WTC11 (cell line): ENCODE data around the gene ITPKB. TPM values are rescaled to one million over a fixed set of nuclear protein-coding genes. Genes with fewer than 3 reads are reported as not detected.

Experiments
- ATAC-seq: fragments of 200-7000 bp; cut with Tn5 transposase; 2 replicates; pipeline ENCODE4 v1.10.0; 2021; ENCODE audit warnings: mild to moderate bottlenecking, moderate library complexity
- CTCF ChIA-PET: fragments of 300-600 bp; sonication (Branson Sonifier 250); formaldehyde crosslinking; loops from one replicate; lab custom pipeline; 2021; ENCODE audit warnings: antibody characterized with exemption; lab: Charles Lee
- POLR2A ChIA-PET: fragments of 350-600 bp; sonication (Branson Sonifier 250); formaldehyde crosslinking; loops from one replicate; lab custom pipeline; 2021; ENCODE audit warnings: antibody characterized with exemption; lab: Charles Lee
- DNase-seq: peaks from one replicate; pipeline ENCODE4 v3.0.0; 2021; ENCODE audit warnings: low spot score
- H3K27ac Mint-ChIP-seq: 2 replicates; pipeline ENCODE4 v1.8.0; 2021; ENCODE audit warnings: mixed read lengths
- H3K27me3 Mint-ChIP-seq: 2 replicates; pipeline ENCODE4 v1.8.0; 2021; ENCODE audit warnings: low read depth, mild to moderate bottlenecking, moderate library complexity, mixed read lengths
- H3K36me3 Mint-ChIP-seq: 2 replicates; pipeline ENCODE4 v1.8.0; 2021; ENCODE audit warnings: mixed read lengths
- H3K4me1 Mint-ChIP-seq: 2 replicates; pipeline ENCODE4 v1.8.0; 2022; ENCODE audit warnings: mixed read lengths
- H3K4me3 Mint-ChIP-seq: 2 replicates; pipeline ENCODE4 v1.8.0; 2021; ENCODE audit warnings: mild to moderate bottlenecking, moderate library complexity, mixed read lengths
- H3K9me3 Mint-ChIP-seq: 2 replicates; pipeline ENCODE4 v1.8.0; 2021; ENCODE audit warnings: mixed read lengths
- CREM ChIP-seq: sonication (generic); formaldehyde crosslinking; IDR thresholded peaks from 2 replicates; pipeline ENCODE4 v1.8.1; 2022; ENCODE audit warnings: mild to moderate bottlenecking, missing genetic modification reagents, moderate library complexity
- FOXP1 ChIP-seq: sonication (generic); formaldehyde crosslinking; IDR thresholded peaks from 2 replicates; pipeline ENCODE4 v1.8.0; 2022; ENCODE audit warnings: missing genetic modification reagents, mild to moderate bottlenecking, moderate library complexity, borderline replicate concordance
- IRF2 ChIP-seq: sonication (generic); formaldehyde crosslinking; IDR thresholded peaks from 2 replicates; pipeline ENCODE4 v1.8.0; 2022; ENCODE audit warnings: low read depth, missing genetic modification reagents, borderline replicate concordance
- MXD4 ChIP-seq: fragments of 250-450 bp; sonication (Bioruptor Pico); IDR thresholded peaks from 2 replicates; pipeline ENCODE4 v1.8.0; 2021; ENCODE audit warnings: mild to moderate bottlenecking, moderate library complexity, borderline replicate concordance
- RELA ChIP-seq: sonication (generic); formaldehyde crosslinking; IDR thresholded peaks from 2 replicates; pipeline ENCODE4 v1.8.1; 2022; ENCODE audit warnings: missing genetic modification reagents, mild to moderate bottlenecking, borderline replicate concordance
- SMAD4 ChIP-seq: sonication (generic); formaldehyde crosslinking; IDR thresholded peaks from 2 replicates; pipeline ENCODE4 v1.8.0; 2022; ENCODE audit warnings: mild to moderate bottlenecking, missing genetic modification reagents
- ZNF317 ChIP-seq: sonication (generic); formaldehyde crosslinking; IDR thresholded peaks from 2 replicates; pipeline ENCODE4 v1.8.1; 2023; ENCODE audit warnings: low read depth, mild to moderate bottlenecking, moderate library complexity, missing genetic modification reagents, borderline replicate concordance
- total RNA-seq: library from RNA; stranded (reverse); gene quantifications from 3 replicates; pipeline ENCODE4 v1.2.3, GENCODE V29; 2021
- TF ChIP-seq, protein P1 (sequence below): sonication (generic); formaldehyde crosslinking; IDR thresholded peaks from 2 replicates; pipeline ENCODE4 v1.8.1; 2023; ENCODE audit warnings: mild to moderate bottlenecking, missing genetic modification reagents
- TF ChIP-seq, protein P2 (sequence below): sonication (generic); formaldehyde crosslinking; IDR thresholded peaks from 2 replicates; pipeline ENCODE4 v1.8.1; 2023; ENCODE audit warnings: mild to moderate bottlenecking, missing genetic modification reagents, moderate library complexity
- TF ChIP-seq, protein P3 (sequence below): sonication (generic); formaldehyde crosslinking; IDR thresholded peaks from 2 replicates; pipeline ENCODE4 v1.8.0; 2023; ENCODE audit warnings: missing genetic modification reagents, mild to moderate bottlenecking, borderline replicate concordance
- TF ChIP-seq, protein P4 (sequence below): fragments of 250-450 bp; sonication (Bioruptor Pico); IDR thresholded peaks from 2 replicates; pipeline ENCODE4 v1.9.0; 2021; ENCODE audit warnings: mild to moderate bottlenecking, borderline replicate concordance
- TF ChIP-seq, protein P5 (sequence below): sonication (generic); formaldehyde crosslinking; conservative IDR thresholded peaks from 2 replicates; pipeline ENCODE4 v1.8.1; 2022; ENCODE audit warnings: mild to moderate bottlenecking, missing genetic modification reagents
- TF ChIP-seq, protein P6 (sequence below): fragments of 200-600 bp; IDR thresholded peaks from 2 replicates; pipeline ENCODE4 v1.8.0; 2022; ENCODE audit warnings: antibody characterized with exemption
- TF ChIP-seq, protein P7 (sequence below): fragments of 250-450 bp; sonication (Bioruptor Pico); IDR thresholded peaks from 2 replicates; pipeline ENCODE4 v2.1.2; 2022; ENCODE audit warnings: mild to moderate bottlenecking, moderate library complexity
- TF ChIP-seq, protein P8 (sequence below): fragments of 250-450 bp; sonication (Bioruptor Pico); conservative IDR thresholded peaks from 2 replicates; pipeline ENCODE4 v1.9.0; 2021; ENCODE audit warnings: mild to moderate bottlenecking

ITPKB gene
- total RNA-seq, 1 experiment from 2014 or later: 15.6 TPM

DNA sequence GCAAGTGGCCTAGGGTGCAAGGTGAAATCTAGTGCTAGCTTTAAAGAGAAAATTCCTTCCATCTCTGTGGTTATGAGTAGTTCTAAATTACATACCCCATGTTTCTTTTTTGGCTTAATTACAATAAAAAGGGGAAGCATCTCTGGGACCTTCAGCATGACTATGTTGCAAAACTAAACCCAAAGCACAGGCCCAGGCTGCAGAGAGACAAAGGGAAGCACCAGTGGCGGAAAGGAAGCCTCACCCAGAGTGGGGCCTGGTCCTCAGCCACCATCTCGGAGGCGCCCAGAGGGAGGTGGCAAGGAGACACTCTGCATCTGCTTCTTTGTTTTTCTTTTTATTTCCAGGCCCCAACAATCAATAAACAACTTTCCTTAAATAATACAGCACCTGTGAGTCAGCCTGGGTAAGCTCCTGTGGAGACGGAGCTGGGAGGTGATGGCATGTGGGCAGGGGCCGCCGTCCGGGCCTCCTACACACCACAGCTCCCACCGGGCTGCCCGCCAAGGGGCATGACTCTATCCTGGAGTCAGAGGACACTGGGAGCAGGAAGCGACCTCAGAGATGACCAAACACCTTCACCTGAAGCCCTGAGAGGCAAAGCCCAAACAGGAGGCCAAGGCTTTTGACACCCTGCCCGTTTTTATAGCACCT is 21.7 kb downstream of the ITPKB start:
- peaks cover 18% of the 10 kb centered on the region for H3K4me1 Mint-ChIP-seq
- H3K4me3 Mint-ChIP-seq: no peak overlapping the region
- peaks cover 8% of the 10 kb centered on the region for H3K9me3 Mint-ChIP-seq
- ChIA-PET POLR2A (no interaction called here), CTCF (interaction anchor here (0.6 kb wide), 1 partner anchor 47 kb away, joined by 3 read pairs; no protein-coding TSS in a partner anchor)
- DNase-seq (no peak), ATAC-seq (no peak)
- no peak overlapping the region for H3K27ac Mint-ChIP-seq
- H3K36me3 Mint-ChIP-seq: peaks cover 7% of the 10 kb centered on the region; the same call in 1 of the 2 replicates
- no peaks in the 10 kb centered on the region for H3K27me3 Mint-ChIP-seq
- TF ChIP-seq, protein P1, sequence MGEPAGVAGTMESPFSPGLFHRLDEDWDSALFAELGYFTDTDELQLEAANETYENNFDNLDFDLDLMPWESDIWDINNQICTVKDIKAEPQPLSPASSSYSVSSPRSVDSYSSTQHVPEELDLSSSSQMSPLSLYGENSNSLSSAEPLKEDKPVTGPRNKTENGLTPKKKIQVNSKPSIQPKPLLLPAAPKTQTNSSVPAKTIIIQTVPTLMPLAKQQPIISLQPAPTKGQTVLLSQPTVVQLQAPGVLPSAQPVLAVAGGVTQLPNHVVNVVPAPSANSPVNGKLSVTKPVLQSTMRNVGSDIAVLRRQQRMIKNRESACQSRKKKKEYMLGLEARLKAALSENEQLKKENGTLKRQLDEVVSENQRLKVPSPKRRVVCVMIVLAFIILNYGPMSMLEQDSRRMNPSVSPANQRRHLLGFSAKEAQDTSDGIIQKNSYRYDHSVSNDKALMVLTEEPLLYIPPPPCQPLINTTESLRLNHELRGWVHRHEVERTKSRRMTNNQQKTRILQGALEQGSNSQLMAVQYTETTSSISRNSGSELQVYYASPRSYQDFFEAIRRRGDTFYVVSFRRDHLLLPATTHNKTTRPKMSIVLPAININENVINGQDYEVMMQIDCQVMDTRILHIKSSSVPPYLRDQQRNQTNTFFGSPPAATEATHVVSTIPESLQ (CRISPR knock-in tag): no peak
- TF ChIP-seq, protein P2, sequence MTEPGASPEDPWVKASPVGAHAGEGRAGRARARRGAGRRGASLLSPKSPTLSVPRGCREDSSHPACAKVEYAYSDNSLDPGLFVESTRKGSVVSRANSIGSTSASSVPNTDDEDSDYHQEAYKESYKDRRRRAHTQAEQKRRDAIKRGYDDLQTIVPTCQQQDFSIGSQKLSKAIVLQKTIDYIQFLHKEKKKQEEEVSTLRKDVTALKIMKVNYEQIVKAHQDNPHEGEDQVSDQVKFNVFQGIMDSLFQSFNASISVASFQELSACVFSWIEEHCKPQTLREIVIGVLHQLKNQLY (CRISPR knock-in tag): no peak
- TF ChIP-seq CREM (CRISPR knock-in tag): no peak
- TF ChIP-seq, protein P3, sequence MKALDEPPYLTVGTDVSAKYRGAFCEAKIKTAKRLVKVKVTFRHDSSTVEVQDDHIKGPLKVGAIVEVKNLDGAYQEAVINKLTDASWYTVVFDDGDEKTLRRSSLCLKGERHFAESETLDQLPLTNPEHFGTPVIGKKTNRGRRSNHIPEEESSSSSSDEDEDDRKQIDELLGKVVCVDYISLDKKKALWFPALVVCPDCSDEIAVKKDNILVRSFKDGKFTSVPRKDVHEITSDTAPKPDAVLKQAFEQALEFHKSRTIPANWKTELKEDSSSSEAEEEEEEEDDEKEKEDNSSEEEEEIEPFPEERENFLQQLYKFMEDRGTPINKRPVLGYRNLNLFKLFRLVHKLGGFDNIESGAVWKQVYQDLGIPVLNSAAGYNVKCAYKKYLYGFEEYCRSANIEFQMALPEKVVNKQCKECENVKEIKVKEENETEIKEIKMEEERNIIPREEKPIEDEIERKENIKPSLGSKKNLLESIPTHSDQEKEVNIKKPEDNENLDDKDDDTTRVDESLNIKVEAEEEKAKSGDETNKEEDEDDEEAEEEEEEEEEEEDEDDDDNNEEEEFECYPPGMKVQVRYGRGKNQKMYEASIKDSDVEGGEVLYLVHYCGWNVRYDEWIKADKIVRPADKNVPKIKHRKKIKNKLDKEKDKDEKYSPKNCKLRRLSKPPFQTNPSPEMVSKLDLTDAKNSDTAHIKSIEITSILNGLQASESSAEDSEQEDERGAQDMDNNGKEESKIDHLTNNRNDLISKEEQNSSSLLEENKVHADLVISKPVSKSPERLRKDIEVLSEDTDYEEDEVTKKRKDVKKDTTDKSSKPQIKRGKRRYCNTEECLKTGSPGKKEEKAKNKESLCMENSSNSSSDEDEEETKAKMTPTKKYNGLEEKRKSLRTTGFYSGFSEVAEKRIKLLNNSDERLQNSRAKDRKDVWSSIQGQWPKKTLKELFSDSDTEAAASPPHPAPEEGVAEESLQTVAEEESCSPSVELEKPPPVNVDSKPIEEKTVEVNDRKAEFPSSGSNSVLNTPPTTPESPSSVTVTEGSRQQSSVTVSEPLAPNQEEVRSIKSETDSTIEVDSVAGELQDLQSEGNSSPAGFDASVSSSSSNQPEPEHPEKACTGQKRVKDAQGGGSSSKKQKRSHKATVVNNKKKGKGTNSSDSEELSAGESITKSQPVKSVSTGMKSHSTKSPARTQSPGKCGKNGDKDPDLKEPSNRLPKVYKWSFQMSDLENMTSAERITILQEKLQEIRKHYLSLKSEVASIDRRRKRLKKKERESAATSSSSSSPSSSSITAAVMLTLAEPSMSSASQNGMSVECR (CRISPR knock-in tag): no peak
- TF ChIP-seq, protein P4, sequence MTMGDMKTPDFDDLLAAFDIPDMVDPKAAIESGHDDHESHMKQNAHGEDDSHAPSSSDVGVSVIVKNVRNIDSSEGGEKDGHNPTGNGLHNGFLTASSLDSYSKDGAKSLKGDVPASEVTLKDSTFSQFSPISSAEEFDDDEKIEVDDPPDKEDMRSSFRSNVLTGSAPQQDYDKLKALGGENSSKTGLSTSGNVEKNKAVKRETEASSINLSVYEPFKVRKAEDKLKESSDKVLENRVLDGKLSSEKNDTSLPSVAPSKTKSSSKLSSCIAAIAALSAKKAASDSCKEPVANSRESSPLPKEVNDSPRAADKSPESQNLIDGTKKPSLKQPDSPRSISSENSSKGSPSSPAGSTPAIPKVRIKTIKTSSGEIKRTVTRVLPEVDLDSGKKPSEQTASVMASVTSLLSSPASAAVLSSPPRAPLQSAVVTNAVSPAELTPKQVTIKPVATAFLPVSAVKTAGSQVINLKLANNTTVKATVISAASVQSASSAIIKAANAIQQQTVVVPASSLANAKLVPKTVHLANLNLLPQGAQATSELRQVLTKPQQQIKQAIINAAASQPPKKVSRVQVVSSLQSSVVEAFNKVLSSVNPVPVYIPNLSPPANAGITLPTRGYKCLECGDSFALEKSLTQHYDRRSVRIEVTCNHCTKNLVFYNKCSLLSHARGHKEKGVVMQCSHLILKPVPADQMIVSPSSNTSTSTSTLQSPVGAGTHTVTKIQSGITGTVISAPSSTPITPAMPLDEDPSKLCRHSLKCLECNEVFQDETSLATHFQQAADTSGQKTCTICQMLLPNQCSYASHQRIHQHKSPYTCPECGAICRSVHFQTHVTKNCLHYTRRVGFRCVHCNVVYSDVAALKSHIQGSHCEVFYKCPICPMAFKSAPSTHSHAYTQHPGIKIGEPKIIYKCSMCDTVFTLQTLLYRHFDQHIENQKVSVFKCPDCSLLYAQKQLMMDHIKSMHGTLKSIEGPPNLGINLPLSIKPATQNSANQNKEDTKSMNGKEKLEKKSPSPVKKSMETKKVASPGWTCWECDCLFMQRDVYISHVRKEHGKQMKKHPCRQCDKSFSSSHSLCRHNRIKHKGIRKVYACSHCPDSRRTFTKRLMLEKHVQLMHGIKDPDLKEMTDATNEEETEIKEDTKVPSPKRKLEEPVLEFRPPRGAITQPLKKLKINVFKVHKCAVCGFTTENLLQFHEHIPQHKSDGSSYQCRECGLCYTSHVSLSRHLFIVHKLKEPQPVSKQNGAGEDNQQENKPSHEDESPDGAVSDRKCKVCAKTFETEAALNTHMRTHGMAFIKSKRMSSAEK: no peak

DNA sequence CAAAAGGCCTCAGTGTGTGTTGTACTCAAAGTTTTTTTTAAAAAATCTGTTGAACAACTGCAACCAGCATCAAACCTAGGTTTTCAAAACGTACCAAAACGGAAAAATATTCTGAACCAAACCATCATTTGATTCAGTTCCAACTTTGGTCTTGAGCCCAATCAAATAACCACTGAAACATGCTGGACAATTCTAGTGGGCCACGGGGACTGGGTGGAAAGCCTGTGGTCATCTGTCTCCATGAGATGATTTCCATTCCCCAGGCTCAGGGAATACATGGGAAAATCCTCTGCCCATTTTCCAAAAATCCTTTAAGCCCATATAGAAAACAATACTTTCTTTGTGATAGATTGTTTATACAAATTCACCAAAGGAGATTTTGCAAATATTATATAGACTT is 22.5 kb downstream of the ITPKB start:
- Mint-ChIP-seq H3K27ac (no peak overlapping the region), H3K9me3 (peaks cover 8% of the 10 kb centered on the region), H3K4me1 (peaks cover 15% of the 10 kb centered on the region), H3K36me3 (peaks cover 7% of the 10 kb centered on the region; the same call in 1 of the 2 replicates), H3K4me3 (no peak overlapping the region), H3K27me3 (no peaks in the 10 kb centered on the region)
- CTCF ChIA-PET: no interaction called here
- POLR2A ChIA-PET: no interaction called here
- DNase-seq (no peak), ATAC-seq (no peak)
- TF ChIP-seq SMAD4 (CRISPR knock-in tag) (no peak), MXD4 (CRISPR knock-in tag) (no peak), FOXP1 (no peak), IRF2 (CRISPR knock-in tag) (no peak), RELA (CRISPR knock-in tag) (no peak), ZNF317 (no peak)
- TF ChIP-seq, protein P5, sequence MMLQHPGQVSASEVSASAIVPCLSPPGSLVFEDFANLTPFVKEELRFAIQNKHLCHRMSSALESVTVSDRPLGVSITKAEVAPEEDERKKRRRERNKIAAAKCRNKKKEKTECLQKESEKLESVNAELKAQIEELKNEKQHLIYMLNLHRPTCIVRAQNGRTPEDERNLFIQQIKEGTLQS (CRISPR knock-in tag): no peak
- TF ChIP-seq, protein P6, sequence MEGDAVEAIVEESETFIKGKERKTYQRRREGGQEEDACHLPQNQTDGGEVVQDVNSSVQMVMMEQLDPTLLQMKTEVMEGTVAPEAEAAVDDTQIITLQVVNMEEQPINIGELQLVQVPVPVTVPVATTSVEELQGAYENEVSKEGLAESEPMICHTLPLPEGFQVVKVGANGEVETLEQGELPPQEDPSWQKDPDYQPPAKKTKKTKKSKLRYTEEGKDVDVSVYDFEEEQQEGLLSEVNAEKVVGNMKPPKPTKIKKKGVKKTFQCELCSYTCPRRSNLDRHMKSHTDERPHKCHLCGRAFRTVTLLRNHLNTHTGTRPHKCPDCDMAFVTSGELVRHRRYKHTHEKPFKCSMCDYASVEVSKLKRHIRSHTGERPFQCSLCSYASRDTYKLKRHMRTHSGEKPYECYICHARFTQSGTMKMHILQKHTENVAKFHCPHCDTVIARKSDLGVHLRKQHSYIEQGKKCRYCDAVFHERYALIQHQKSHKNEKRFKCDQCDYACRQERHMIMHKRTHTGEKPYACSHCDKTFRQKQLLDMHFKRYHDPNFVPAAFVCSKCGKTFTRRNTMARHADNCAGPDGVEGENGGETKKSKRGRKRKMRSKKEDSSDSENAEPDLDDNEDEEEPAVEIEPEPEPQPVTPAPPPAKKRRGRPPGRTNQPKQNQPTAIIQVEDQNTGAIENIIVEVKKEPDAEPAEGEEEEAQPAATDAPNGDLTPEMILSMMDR: no peak
- TF ChIP-seq, protein P7, sequence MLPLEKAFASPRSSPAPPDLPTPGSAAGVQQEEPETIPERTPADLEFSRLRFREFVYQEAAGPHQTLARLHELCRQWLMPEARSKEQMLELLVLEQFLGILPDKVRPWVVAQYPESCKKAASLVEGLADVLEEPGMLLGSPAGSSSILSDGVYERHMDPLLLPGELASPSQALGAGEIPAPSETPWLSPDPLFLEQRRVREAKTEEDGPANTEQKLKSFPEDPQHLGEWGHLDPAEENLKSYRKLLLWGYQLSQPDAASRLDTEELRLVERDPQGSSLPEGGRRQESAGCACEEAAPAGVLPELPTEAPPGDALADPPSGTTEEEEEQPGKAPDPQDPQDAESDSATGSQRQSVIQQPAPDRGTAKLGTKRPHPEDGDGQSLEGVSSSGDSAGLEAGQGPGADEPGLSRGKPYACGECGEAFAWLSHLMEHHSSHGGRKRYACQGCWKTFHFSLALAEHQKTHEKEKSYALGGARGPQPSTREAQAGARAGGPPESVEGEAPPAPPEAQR (CRISPR knock-in tag): no peak
- TF ChIP-seq, protein P8, sequence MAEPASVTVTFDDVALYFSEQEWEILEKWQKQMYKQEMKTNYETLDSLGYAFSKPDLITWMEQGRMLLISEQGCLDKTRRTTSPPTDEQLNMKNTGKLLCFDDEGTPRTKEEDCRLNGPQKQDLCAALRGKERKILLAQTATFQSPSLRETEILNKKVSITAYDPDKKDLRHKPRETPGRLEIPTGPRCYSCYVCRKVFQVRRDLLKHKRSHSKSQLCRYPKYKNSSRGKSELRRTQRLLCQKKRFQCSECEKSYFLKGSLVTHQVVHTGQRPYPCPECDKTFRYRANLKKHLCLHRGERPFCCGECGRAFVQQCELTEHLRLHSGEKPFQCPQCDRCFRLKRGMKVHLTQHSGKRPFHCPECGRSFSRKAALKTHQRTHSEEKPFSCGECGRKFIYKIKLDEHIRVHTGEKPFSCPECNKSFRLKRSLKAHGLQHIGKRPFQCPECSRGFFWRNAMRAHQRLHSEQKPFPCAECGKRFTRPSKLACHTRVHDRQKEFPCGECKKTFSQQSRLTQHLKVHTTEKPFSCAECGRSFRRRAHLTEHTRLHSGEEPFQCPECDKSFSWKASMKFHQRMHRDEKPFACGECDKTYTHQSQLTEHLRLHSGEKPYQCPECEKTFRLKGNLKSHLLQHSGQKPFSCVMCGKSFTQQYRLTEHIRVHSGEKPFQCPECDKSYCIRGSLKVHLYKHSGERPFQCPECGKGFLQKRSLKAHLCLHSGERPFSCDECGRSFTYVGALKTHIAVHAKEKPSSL: no peak
